Measurements from ENCODE around the gene FUT7. TPM values are rescaled to one million over a fixed set of nuclear protein-coding genes. Genes with fewer than 3 reads are reported as not detected.

Gene FUT7, protein sequence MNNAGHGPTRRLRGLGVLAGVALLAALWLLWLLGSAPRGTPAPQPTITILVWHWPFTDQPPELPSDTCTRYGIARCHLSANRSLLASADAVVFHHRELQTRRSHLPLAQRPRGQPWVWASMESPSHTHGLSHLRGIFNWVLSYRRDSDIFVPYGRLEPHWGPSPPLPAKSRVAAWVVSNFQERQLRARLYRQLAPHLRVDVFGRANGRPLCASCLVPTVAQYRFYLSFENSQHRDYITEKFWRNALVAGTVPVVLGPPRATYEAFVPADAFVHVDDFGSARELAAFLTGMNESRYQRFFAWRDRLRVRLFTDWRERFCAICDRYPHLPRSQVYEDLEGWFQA
- total RNA-seq: under 1 TPM in 2 of 4 donors, not detected in 2; 0.32 to 0.83 TPM

DNA sequence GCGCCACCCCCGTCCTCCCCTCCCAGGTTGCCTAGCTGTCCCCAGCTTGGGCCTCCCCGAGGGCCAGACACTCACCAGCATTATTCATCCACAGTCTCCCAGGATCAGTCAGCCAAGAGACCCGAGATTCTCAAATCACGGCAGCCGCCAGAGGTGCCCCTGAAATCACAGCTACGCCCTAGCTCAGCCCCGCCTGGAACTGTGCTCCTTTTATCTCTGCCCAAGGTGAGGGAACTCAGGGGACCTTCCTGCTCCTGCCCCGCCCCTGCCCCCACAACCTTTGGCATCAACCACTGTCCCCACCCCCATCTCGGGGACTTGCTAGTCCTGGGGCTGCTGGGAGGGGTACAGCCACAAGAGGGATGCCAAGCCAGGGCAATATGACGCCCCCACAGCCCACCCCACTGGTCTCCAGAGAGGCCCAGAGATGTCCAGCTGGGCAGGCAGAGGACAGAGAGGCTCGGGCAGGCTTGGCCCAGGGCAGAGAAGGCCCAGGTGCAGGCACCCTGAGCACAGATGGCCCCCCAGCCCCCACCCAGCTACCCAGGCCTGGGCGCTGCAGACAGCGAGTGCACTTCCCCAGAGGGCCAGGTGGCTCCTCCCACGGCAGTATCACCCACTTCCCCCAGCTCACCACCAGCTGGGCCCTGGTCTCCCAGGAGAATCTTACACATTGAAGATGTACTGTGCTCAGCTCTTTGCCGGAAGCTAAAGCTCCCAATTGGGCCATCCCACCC is at the start of gene FUT7:
Gene FUT7, minus strand, starts transcription at position 185 of the 737 bp plus-strand sequence. Its CDS starts 97 bp downstream, at position 88.
- H3K36me3 ChIP-seq: peaks cover 0 to 3% (median 2%) of the 10 kb centered on the region in 4 donors
- peak within 1 kb of the TSS in 1 of 4 donors; percentile 38 for H3K4me3 ChIP-seq
- DNase-seq (ENCODE audit: extremely low spot score): no peak
- intact Hi-C loops (cut with DNase I): no loop called here
- TF ChIP-seq, protein P1, sequence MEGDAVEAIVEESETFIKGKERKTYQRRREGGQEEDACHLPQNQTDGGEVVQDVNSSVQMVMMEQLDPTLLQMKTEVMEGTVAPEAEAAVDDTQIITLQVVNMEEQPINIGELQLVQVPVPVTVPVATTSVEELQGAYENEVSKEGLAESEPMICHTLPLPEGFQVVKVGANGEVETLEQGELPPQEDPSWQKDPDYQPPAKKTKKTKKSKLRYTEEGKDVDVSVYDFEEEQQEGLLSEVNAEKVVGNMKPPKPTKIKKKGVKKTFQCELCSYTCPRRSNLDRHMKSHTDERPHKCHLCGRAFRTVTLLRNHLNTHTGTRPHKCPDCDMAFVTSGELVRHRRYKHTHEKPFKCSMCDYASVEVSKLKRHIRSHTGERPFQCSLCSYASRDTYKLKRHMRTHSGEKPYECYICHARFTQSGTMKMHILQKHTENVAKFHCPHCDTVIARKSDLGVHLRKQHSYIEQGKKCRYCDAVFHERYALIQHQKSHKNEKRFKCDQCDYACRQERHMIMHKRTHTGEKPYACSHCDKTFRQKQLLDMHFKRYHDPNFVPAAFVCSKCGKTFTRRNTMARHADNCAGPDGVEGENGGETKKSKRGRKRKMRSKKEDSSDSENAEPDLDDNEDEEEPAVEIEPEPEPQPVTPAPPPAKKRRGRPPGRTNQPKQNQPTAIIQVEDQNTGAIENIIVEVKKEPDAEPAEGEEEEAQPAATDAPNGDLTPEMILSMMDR (IDR thresholded peaks at IDR 0.05): no peak
- TF ChIP-seq POLR2A (IDR thresholded peaks at IDR 0.05; ENCODE audit: low read depth): no peak
- no peak for TF ChIP-seq POLR2AphosphoS5 (IDR thresholded peaks at IDR 0.05)
- TF ChIP-seq EP300 (IDR thresholded peaks at IDR 0.05): no peak
- H3K4me1 ChIP-seq: peaks cover 26 to 40% (median 36%) of the 10 kb centered on the region in 4 donors
- no peaks in the 10 kb centered on the region for H3K9me3 ChIP-seq
- WGBS: 63% methylated on average over 13 of the region's 16 CpGs
- peaks cover 0 to 8% (median 0%) of the 10 kb centered on the region in 4 donors for H3K27me3 ChIP-seq
- no peak within 1 kb of the TSS for H3K27ac ChIP-seq (replicated peaks in 1 of 4)

DNA sequence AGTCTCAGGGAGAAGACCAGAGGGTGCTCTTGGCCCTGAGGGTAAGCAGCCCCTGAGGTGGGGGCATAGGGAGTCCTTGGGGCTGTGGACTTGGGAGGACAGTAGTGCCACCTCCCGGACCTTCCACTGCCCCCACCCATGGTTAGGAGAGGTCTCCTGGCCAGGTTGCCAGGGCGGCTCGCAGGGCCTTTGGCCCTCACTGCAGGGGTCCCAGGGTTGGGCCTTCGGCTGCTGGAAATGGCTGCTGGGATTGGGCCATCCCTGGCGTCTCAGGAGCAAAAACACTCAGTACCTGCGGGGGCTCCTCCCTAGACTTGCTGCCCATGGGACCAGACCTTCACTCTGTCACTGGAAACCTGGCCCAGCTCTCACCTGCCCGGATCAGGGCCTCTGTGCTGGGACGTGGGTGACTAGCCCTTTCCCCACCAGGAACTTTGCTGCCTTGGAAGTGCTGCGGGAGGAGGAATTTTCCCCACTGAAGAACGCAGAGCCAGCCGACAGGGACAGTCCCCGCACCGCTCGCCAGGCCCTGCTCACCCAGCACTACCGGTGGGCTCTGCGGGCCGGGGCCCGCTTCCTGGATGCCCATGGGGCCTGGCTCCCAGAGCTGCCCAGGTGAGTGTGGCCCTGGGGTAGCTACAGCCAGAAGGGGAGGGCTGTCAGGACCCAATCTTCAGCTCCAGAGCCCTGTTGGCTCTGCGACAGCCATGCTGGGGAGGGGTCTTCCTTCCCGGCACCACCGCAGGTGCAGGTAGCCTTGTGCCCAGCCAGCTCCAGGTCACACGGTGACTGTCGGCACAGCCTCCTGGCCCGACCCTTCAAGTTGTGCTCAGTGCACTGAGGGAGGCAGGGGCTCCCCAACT is 48.6 kb upstream of the FUT7 start:
- intact Hi-C loops (cut with DNase I): no loop called here
- Histone ChIP-seq H3K9me3 (no peaks in the 10 kb centered on the region), H3K36me3 (peaks cover 6 to 50% (median 49%) of the 10 kb centered on the region in 4 donors), H3K27ac (replicated peaks in 1 of 4) (no peak overlapping the region), H3K27me3 (peaks cover 0 to 15% (median 0%) of the 10 kb centered on the region in 4 donors), H3K4me3 (no peak overlapping the region), H3K4me1 (peaks cover 19 to 55% (median 52%) of the 10 kb centered on the region in 4 donors)
- WGBS: 90% methylated on average over 16 of the region's 24 CpGs
- no peak for TF ChIP-seq POLR2A (IDR thresholded peaks at IDR 0.05; ENCODE audit: low read depth)
- TF ChIP-seq POLR2AphosphoS5 (IDR thresholded peaks at IDR 0.05): no peak
- no peak for TF ChIP-seq EP300 (IDR thresholded peaks at IDR 0.05)
- TF ChIP-seq, protein P1 (IDR thresholded peaks at IDR 0.05): no peak
- DNase-seq (ENCODE audit: extremely low spot score): no peak

DNA sequence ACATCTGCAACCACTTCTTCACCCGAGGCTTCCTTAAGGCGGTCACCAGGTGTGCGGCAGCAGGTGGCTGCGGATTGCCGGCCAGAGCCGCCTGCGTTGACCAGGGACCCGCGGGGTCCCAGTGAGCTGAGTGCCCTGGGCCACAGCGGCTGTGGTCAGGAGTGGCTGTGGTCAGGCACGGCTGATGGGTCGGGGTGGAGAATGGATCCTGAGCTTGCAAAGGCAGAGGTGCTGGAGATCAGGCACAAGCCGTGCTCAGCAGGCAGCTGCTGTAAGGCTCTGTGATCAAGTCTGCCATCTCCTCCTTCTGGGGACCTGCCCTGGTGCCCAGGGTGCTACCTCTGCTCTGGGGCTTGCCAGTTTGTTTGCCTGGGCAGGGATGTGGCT is 47.5 kb upstream of the FUT7 start:
- Histone ChIP-seq H3K4me1 (peaks cover 10 to 46% (median 45%) of the 10 kb centered on the region in 4 donors), H3K27me3 (peaks cover 0 to 15% (median 0%) of the 10 kb centered on the region in 4 donors), H3K9me3 (no peaks in the 10 kb centered on the region), H3K27ac (replicated peaks in 1 of 4) (no peak overlapping the region), H3K36me3 (peaks cover 6 to 50% (median 49%) of the 10 kb centered on the region in 4 donors), H3K4me3 (no peak overlapping the region)
- DNase-seq (ENCODE audit: extremely low spot score): no peak
- WGBS: 40% methylated on average over 1 of the region's 13 CpGs
- intact Hi-C loops (cut with DNase I): no loop called here
- TF ChIP-seq, protein P1 (IDR thresholded peaks at IDR 0.05): no peak
- TF ChIP-seq POLR2AphosphoS5 (IDR thresholded peaks at IDR 0.05) (no peak), POLR2A (IDR thresholded peaks at IDR 0.05; ENCODE audit: low read depth) (no peak), EP300 (IDR thresholded peaks at IDR 0.05) (no peak)

DNA sequence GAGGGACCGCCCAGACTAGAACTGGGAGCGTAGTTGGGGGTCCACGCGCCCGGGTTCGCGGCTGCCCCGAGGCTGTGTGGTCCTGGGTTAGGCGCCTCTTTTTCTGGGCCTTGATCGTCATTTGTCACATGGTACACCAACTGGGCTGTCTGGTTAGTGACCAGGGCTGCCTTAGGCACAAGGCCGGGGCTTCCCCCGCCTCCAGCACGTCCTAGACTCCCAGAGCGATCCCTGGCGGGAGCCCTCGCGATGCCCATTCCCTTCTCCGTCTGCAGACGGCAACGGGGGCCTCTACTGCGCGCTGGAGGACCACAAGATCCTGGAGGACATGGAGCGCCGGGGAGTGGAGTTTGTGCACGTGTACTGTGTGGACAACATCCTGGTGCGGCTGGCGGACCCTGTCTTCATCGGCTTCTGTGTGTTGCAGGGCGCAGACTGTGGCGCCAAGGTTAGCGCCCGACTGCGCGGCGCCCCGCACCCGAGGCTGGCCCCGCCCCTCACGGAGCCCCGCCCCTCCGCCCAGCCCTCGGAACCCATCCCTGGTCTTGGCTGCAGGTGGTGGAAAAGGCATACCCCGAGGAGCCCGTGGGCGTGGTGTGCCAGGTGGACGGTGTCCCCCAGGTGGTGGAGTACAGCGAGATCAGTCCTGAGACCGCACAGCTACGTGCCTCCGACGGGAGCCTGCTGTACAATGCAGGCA is 47.0 kb upstream of the FUT7 start:
- H3K27me3 ChIP-seq: peaks cover 0 to 15% (median 0%) of the 10 kb centered on the region in 4 donors
- intact Hi-C loops (cut with DNase I): no loop called here
- peaks cover 6 to 50% (median 49%) of the 10 kb centered on the region in 4 donors for H3K36me3 ChIP-seq
- H3K4me1 ChIP-seq: peaks cover 10 to 43% (median 40%) of the 10 kb centered on the region in 4 donors
- TF ChIP-seq EP300 (IDR thresholded peaks at IDR 0.05) (no peak), POLR2AphosphoS5 (IDR thresholded peaks at IDR 0.05) (no peak), POLR2A (IDR thresholded peaks at IDR 0.05; ENCODE audit: low read depth) (no peak)
- TF ChIP-seq, protein P1 (IDR thresholded peaks at IDR 0.05): no peak
- WGBS: 62% methylated on average over 15 of the region's 51 CpGs
- H3K9me3 ChIP-seq: no peaks in the 10 kb centered on the region
- peak overlapping the region; percentile 60 to 71 (median 64) for H3K4me3 ChIP-seq
- no peak overlapping the region for H3K27ac ChIP-seq (replicated peaks in 1 of 4)
- no peak for DNase-seq (ENCODE audit: extremely low spot score)

Data from esophagus muscularis mucosa (tissue), 4 donors.